ENCODE results near the gene RUNX2. TPM values are rescaled to one million over a fixed set of nuclear protein-coding genes. Genes with fewer than 3 reads are reported as not detected.

Gene RUNX2
- total and polyA plus RNA-seq, 10 of the 15 experiments (the other 5 are each of a cell fraction or from before 2014, with no cell fraction given), result 0.01 to 0.77 (median 0.15) TPM; not detected in 3

DNA sequence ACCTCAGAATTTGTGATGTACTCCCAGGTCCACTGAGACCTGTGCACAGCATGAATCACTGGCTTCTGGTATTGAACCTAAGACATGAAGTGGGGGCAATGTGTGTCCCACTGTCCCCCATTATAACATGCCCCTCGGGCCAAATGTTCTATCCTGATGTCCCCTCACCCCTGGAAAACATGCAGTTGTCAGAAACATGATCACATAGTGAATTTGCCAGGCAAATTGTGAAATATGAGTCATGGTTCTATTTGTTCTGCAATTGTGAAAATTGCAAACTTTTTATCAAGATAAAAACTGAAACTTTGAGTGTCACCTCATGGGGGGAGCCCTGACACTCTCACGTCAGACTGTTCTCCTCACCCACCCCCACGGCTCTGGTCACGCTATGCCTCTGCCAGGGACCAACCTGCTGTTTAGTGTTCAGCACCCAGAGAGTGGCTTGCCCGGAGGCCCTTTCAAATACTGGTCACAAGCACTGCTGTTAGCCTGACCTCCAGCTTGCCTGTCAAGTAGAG lies 382.2 kb downstream of the RUNX2 start:
- in situ Hi-C loops (cut with MboI), result no loop called here
- intact Hi-C loops (cut with micrococcal nuclease; ENCODE audit: unreplicated experiment), result loop anchor here (1.0 to 10.0 kb wide), 8 partner anchors 27 to 1116 kb away; partner anchors contain the start of gene SUPT3H
- peaks cover 24% of the 10 kb centered on the region for H3K4me1 ChIP-seq (ENCODE audit: control insufficient read depth, insufficient read depth, low read length)
- H4K20me1 ChIP-seq (ENCODE audit: control insufficient read depth, insufficient read depth), result no peaks in the 10 kb centered on the region
- peak overlapping the region; percentile 31; the same call in 1 of the 2 replicates for H3K4me3 ChIP-seq
- H3K27me3 ChIP-seq (replicated peaks in 1 of 2; ENCODE audit: control insufficient read depth in 2 of 2, insufficient read depth in 2 of 2, low read length in 1 of 2), result no peaks in the 10 kb centered on the region
- BruUV-seq (replicated peaks), result no TSS peak
- H3K36me3 ChIP-seq (ENCODE audit: control insufficient read depth in 2 of 2, insufficient read depth in 2 of 2, low read length in 1 of 2), result no peaks in the 10 kb centered on the region
- peak overlapping the region; percentile 71 for H3K27ac ChIP-seq (ENCODE audit: control insufficient read depth, insufficient read depth)
- ChIA-PET SMC1A (ENCODE audit: uncharacterized antibody, unreplicated experiment) (interaction anchor here (0.6 to 2.1 kb wide), 7 partner anchors 13 to 1733 kb away, joined by 3 to 8 read pairs (median 6); no protein-coding TSS in a partner anchor), CTCF (interaction anchor here (0.7 to 1.0 kb wide), 2 partner anchors 9 to 491 kb away, joined by 3 to 4 read pairs; no protein-coding TSS in a partner anchor), POLR2A (no interaction called here), RAD21 (ENCODE audit: unreplicated experiment) (interaction anchor here (0.7 to 2.5 kb wide), 3 partner anchors 28 to 212 kb away, joined by 3 to 8 read pairs (median 3); no protein-coding TSS in a partner anchor)
- peak; percentile 47 for FAIRE-seq
- H2AFZ ChIP-seq (ENCODE audit: control insufficient read depth, low read depth, low read length), result no peak overlapping the region
- peak; percentile 88 for ATAC-seq
- WGBS (ENCODE audit: insufficient coverage, insufficient replicate concordance, low lambda C conversion rate, missing lambda C conversion rate), result 3% methylated on average over 5 of the region's 5 CpGs
- DNase-seq (ENCODE audit: low read depth, low spot score), result peak; percentile 62
- H3K9ac ChIP-seq (ENCODE audit: control insufficient read depth, insufficient read depth, low read length), result no peak overlapping the region
- peak overlapping the region; percentile 67 for H3K4me2 ChIP-seq (ENCODE audit: control insufficient read depth, insufficient read depth)
- no peaks in the 10 kb centered on the region for H3K79me2 ChIP-seq (ENCODE audit: control insufficient read depth, insufficient read depth, low read length)
- H3K9me3 ChIP-seq (replicated peaks; ENCODE audit: control insufficient read depth, insufficient read depth, low read length), result no peaks in the 10 kb centered on the region; the same call in 1 of the 3 replicates
- TF ChIP-seq CEBPB (IDR thresholded peaks at IDR 0.05; ENCODE audit: borderline replicate concordance in 1 of 2, low read depth in 2 of 2, low read length in 2 of 2), result 0 out of 4 replicates have a peak, but pooled peaks have one; percentile 25 to 40
- no peak for TF ChIP-seq SUZ12 (IDR thresholded peaks at IDR 0.05; ENCODE audit: unreplicated experiment)
- TF ChIP-seq SREBF1 (IDR thresholded peaks at IDR 0.05; ENCODE audit: low read length), result peak; percentile 55; the same call in 1 of the 2 replicates
- no peak for TF ChIP-seq GABPA (IDR thresholded peaks at IDR 0.05; ENCODE audit: low read depth)
- no peak; the same call in 1 of the 2 replicates for TF ChIP-seq YY1 (IDR thresholded peaks at IDR 0.05; ENCODE audit: low read depth, low read length)
- TF ChIP-seq RUNX3 (IDR thresholded peaks at IDR 0.05; ENCODE audit: low read length), result peak; percentile 79
- TF ChIP-seq, protein P1, sequence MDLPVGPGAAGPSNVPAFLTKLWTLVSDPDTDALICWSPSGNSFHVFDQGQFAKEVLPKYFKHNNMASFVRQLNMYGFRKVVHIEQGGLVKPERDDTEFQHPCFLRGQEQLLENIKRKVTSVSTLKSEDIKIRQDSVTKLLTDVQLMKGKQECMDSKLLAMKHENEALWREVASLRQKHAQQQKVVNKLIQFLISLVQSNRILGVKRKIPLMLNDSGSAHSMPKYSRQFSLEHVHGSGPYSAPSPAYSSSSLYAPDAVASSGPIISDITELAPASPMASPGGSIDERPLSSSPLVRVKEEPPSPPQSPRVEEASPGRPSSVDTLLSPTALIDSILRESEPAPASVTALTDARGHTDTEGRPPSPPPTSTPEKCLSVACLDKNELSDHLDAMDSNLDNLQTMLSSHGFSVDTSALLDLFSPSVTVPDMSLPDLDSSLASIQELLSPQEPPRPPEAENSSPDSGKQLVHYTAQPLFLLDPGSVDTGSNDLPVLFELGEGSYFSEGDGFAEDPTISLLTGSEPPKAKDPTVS (IDR thresholded peaks at IDR 0.05; ENCODE audit: low read depth, low read length), result no peak
- TF ChIP-seq, protein P2, sequence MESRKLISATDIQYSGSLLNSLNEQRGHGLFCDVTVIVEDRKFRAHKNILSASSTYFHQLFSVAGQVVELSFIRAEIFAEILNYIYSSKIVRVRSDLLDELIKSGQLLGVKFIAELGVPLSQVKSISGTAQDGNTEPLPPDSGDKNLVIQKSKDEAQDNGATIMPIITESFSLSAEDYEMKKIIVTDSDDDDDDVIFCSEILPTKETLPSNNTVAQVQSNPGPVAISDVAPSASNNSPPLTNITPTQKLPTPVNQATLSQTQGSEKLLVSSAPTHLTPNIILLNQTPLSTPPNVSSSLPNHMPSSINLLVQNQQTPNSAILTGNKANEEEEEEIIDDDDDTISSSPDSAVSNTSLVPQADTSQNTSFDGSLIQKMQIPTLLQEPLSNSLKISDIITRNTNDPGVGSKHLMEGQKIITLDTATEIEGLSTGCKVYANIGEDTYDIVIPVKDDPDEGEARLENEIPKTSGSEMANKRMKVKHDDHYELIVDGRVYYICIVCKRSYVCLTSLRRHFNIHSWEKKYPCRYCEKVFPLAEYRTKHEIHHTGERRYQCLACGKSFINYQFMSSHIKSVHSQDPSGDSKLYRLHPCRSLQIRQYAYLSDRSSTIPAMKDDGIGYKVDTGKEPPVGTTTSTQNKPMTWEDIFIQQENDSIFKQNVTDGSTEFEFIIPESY (IDR thresholded peaks at IDR 0.05), result no peak
- no peak for TF ChIP-seq KAT2A (conservative IDR thresholded peaks at IDR 0.05; ENCODE audit: control insufficient read depth, low read depth, low read length)
- no peak for TF ChIP-seq SIX5 (IDR thresholded peaks at IDR 0.05; ENCODE audit: low read depth, low read length, severe bottlenecking)
- TF ChIP-seq MXI1 (IDR thresholded peaks at IDR 0.05; ENCODE audit: low read depth, low read length), result peak; percentile 72; the same call in 1 of the 2 replicates
- peak; percentile 80 for TF ChIP-seq IKZF1 (conservative IDR thresholded peaks at IDR 0.05)
- TF ChIP-seq, protein P3, sequence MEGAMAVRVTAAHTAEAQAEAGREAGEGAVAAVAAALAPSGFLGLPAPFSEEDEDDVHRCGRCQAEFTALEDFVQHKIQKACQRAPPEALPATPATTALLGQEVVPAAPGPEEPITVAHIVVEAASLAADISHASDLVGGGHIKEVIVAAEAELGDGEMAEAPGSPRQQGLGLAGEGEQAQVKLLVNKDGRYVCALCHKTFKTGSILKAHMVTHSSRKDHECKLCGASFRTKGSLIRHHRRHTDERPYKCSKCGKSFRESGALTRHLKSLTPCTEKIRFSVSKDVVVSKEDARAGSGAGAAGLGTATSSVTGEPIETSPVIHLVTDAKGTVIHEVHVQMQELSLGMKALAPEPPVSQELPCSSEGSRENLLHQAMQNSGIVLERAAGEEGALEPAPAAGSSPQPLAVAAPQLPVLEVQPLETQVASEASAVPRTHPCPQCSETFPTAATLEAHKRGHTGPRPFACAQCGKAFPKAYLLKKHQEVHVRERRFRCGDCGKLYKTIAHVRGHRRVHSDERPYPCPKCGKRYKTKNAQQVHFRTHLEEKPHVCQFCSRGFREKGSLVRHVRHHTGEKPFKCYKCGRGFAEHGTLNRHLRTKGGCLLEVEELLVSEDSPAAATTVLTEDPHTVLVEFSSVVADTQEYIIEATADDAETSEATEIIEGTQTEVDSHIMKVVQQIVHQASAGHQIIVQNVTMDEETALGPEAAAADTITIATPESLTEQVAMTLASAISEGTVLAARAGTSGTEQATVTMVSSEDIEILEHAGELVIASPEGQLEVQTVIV (IDR thresholded peaks at IDR 0.05; ENCODE audit: borderline replicate concordance, partially characterized antibody), result no peak
- no peak for TF ChIP-seq STAT1 (conservative IDR thresholded peaks at IDR 0.05)
- TF ChIP-seq, protein P4, sequence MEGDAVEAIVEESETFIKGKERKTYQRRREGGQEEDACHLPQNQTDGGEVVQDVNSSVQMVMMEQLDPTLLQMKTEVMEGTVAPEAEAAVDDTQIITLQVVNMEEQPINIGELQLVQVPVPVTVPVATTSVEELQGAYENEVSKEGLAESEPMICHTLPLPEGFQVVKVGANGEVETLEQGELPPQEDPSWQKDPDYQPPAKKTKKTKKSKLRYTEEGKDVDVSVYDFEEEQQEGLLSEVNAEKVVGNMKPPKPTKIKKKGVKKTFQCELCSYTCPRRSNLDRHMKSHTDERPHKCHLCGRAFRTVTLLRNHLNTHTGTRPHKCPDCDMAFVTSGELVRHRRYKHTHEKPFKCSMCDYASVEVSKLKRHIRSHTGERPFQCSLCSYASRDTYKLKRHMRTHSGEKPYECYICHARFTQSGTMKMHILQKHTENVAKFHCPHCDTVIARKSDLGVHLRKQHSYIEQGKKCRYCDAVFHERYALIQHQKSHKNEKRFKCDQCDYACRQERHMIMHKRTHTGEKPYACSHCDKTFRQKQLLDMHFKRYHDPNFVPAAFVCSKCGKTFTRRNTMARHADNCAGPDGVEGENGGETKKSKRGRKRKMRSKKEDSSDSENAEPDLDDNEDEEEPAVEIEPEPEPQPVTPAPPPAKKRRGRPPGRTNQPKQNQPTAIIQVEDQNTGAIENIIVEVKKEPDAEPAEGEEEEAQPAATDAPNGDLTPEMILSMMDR (IDR thresholded peaks at IDR 0.05 in 2 of 3, conservative IDR thresholded peaks at IDR 0.05 in 1 of 3; ENCODE audit: control insufficient read depth in 2 of 3, extremely low read depth in 1 of 3, insufficient read depth in 1 of 3, low read depth in 3 of 3, low read length in 3 of 3), result no peak
- TF ChIP-seq FOXM1 (IDR thresholded peaks at IDR 0.05; ENCODE audit: low read depth, low read length), result peak; percentile 99
